Stimulated activated CD4-positive, alpha-beta T cell treated with anti-CD3 and anti-CD28 coated beads, Interleukin-4, amount 100 ng/mL, for 4 hours (primary cell): ENCODE measurements around the gene VWA3A.
"Not testable (repeated sequence)": the region's sequence is repeated elsewhere in the genome, so short reads cannot be mapped to it uniquely, and the experiment has no call there.

Experiments
- DNase-seq, 2 experiments: peaks; one replicate each; pipeline ENCODE4 v3.0.0-alpha.2; 2020

Gene VWA3A

DNA sequence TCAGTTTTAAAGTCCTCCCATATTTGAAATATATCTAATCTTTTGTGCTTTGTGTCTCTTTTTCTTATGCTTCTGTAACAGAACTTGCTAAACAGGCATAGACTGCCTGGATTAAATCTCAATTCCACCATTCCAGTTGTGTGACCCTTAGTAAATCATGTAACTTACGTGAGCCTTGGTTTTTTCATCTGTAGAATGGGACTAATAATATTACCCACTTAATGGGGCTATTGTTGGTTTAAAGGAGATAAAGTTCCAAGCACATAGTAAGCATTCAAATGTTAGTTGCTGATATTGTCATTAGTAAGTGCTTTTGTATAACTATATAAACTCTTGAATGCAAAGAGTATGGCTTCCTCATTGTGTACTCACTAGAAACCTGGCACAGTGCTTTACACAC lies 5.9 kb upstream of the VWA3A start:
- DNase-seq = no peak

GRCh38 chr16:22088642-22089041 lies 3.7 kb upstream of the VWA3A start:
- no peak for DNase-seq

DNA sequence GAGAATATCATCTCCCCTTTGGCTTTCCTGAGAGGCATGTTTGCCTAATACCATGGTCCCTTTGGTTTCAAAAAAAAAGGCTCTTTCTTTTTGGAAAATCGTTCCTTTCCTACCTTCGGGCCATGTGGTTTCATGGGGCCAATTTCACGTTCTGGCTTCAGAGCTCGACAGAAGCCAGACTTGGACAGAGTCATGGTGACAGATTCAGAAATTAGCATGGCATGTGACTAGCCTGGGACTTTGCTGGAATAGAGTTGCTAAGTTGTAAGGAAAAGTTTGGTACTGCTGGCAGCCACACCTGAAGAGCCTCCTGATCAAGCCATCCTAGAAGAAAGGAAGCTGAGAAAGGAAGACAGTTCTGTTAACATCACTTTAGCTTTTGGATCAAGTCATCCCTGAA lies 2.4 kb upstream of the VWA3A start:
- DNase-seq = no peak

DNA sequence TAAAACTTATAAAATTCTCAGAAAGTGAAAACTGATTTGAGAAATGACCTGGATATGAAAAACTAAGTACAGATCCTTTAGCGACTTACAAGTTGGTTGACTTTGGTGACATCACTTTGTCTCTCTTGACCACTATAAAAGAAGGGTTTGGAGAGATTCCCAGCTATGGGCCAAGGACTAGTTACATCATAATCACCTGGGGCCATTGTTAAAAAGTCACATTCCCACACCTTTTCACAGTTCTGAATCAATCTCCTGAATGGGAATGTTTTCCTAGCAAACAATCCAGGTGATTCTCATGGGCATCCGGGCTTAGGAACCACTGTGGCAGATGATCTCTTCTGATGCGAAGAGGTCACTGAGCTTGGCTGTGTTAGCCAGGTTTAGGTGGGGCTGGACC lies 620 bp upstream of the VWA3A start:
- DNase-seq = no peak

DNA sequence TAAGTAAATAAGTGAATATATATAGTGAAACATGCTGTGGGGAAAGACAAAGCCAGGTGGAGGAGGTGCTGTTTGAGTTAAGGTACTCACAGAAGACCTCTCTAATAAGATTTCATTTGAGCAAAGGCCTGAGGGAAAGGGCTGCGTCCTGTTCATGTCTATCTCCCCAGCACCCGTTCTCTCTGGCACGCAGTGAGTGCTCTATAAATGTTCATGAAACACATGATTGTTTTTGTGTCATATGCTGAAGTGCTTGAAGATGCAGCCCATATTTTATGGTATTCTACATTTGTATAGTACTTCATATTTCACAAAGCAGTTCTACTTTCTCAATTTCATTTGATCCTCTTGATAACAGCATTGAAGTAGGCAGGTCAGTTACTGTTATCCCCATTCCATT lies 990 bp downstream of the VWA3A start:
- no peak for DNase-seq

GRCh38 chr16:22093996-22094395 lies 1.7 kb downstream of the VWA3A start:
- no peak for DNase-seq

DNA sequence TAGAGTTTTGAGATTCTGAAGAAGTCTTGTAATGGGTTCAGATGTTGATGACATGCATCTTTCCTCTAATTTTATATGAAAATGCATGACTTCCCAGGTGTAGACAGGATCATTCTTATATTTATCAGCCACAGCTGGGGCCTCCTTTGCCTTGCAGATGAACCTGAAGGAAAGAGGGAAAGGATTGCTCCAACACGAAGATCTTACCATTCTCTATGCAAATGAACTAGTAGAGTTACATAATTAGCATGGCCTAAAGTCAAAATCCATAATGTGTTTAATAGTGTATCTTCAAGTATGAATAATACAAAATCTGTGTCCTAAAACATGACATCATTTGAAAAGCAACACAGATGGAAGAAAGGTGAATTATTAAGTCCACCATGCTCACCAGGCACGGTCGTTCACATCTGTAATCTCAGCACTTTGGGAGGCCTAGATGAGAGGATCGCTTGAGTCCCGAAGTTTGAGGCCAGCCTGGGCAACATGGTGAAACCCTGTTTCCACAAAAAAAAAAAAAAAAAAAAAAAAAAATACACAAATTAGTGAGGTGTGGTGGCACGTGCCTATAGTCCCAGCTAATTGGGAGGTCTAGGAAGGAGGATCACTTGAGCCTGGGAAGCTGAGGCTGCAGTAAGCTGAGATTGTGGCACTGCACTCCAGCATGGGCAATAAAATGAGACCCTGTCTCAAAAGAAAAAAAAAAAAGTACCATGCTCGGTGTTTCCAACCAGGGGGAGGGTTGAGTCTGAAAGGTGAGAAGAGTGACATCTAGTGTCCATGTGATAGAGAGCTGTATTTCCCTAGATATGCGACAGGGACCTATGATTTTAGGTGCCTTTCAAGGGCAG lies 6.3 kb downstream of the VWA3A start:
- no peak for DNase-seq

DNA sequence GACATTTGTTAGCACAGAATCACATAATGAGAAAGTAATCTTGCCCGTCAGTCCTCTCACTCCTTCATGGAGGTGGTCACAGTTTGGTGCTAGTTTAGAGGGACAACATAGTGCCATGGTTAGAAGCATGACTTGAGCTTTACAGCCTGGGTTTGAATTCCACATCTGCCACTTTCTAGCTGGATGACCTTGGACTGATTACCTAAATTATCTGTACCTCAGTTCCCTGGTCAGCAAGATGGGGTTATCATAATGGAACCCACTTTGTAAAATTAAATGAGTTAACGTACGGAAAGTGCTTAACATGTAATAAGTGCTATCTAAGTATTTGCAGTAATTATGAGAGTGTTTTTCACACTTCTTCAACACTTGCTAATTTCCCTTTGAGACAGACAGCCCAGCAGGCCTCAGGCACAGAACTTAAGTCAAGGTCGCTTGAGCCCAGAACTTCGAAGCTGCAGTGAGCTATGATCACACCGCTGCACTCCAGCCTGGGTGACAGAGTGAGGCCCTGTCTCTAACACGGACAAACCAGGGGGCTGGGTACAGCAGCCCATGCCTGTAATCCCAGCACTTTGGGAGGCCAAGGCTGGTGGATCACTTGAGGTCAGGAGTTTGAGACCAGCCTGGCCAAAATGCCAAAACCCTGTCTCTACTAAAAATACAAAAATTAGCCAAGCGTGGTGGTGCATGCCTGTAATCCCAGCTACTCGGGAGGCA lies 7.1 kb downstream of the VWA3A start:
- DNase-seq = no peak

DNA sequence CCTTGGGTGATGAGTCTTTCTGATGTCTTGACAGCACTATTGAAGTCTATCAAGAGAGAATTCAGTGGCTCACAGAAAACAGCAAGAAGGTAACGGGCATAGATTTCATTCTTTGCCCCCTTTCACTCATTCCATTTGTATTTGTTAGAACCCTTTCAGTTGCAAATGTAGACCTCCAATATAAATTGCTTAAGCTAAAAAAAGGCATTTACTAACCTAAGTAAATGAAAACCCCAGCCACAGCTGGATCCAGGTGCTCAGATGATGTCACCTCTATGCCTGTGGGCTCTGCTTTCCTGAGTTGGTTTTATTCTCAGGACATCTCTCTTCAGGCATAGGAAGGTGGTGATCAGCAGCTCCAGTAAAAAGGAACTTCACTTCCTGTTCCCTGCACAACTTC lies 11.1 kb downstream of the VWA3A start:
- DNase-seq = no peak

GRCh38 chr16:22109258-22109898 lies 17.0 kb downstream of the VWA3A start:
- no peak for DNase-seq

GRCh38 chr16:22111629-22112028 lies 19.3 kb downstream of the VWA3A start:
- DNase-seq = not testable (repeated sequence)

GRCh38 chr16:22116095-22116700 lies 23.9 kb downstream of the VWA3A start:
- DNase-seq = no peak

DNA sequence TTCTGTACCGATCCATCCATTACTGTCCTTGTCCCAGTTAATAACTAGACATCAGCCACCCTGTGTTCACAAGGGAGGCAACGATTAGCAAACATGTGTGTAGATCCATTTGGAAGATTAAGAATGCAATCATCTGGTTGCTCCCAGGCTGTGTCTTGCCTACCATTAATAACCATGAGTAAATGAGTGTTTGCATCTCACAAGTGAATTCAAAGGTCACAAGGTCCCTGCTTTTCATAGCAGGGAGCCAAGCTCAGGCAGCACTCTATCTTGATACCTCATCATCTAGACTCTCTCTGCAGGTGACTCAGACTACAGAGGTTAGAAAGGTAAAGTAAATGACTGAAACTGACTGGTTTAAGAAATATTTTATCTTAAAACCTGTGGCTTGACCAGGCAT lies 25.3 kb downstream of the VWA3A start:
- no peak for DNase-seq

- DNase-seq = no peak
Measured at GRCh38 chr16:22120440-22120839, 28.1 kb downstream of the VWA3A start.

DNA sequence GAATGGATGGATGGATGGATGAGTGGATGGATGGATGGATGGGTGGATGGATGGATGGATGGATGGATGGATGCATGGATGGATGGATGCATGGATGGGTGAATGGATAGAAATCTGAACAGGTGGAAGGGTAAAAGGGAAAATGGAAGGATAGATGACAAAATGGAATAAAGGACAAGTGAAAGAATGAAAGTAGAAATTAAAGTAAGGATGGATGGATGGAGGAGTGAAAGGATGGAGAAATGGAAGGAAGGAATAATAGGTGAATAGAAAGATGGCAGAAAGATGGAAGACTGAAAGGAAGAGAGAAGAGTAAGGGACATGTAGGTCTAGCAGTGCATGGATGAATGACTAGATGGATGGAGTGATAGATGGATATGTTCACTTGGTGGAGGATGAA lies 29.9 kb downstream of the VWA3A start:
- no peak for DNase-seq

DNA sequence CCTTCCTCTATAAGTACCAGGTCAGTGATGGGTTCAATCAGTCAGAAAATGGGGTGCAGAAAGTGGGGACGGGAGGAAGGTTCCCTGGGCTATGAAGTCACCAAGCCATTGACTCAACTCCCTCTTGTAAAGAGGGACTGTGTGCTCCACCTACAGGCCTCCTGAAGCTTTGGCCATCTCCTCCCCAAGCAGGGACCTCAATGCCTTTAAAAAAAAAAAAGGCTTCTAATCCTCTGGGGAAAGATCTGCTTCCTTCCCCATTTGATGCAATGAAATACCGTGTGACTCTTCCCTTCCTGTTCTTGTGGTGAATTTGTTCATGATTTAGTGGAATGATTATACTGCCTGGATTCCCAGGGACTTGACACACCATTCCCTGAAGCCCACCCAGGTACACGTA lies 30.8 kb downstream of the VWA3A start:
- DNase-seq = no peak

DNA sequence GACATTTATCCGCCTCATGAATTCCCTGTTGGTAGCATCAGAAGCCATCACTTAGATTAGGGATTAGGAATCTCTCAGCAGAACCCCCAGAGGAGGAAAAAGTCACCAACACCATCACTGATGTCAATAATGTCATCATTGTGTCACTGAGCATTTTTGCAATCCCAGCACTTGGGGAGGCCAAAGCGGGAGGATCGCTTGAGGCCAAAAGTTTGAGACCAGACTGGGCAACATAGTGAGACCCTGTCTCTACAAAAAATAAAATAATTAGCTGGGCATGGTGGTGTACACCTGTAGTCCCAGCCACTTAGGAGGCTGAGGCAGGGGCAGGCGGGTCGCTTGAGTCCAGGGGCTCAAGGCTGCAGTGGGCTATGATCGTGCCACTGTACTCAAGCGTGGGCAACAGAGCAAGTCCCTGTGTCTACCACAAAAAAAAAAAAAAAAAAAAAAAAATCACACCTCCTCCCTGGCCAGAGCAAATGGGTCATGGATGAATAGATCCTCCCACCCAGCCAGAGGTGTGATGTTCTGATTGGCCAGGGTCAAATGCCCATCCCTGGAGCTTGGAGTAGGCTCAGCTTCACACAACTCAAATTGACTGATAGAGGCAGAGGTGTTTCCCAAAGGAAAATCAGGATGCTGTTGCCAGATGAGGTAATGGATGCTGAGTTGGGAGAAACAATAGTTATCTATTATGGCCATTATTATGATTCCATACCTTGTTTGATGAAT lies 31.6 kb downstream of the VWA3A start:
- DNase-seq = no peak

DNA sequence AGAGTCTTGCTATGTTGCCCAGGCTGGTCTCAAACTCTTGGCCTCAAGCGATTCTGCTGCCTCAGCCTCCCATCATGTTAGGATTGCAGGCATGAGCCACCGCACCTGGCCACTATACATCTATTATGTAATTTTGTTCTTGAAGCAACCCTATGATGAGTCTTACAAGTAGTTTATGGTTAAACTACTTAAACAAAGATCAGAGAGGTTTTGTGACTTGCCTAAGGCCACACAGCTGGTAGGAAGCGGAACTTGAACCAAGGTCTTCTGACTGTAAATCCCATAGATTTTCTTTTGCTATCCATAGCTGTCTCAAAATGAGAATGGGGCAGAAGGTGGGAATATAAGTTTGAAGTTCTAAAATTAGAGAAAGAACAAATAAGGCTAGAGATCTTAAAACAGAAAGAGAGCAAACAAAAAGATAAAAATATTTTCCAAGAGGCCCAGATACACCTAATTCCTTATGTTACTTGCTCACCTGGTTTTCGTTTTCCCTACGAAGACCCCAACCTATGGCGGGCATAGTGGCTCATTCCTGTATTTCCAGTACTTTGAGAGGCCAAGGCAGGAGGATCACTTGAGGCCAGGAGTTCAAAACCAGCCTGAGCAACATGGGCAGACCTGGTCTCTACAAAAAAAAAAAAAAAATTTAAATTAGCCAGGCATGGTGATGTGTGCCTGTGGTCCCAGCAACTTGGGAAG lies 32.4 kb downstream of the VWA3A start:
- DNase-seq = no peak

GRCh38 chr16:22126037-22126558 lies 33.8 kb downstream of the VWA3A start:
- no peak for DNase-seq

DNA sequence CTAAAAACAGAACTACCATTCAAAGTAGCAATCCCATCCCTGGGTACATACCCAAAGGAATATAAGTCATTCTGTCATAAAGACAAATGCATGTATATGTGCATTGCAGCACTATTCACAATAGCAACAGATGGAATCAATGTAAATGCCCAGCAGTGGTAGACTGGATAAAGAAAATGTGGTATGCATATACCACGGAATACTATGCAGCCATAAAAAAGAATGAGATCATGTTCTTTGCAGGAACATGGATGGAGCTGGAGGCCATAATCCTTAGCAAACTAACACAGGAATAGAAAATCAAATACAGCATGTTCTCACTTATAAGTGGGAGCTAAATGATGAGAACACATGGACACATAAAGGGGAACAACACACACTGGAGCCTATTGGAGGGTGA lies 36.2 kb downstream of the VWA3A start:
- not testable (repeated sequence) for DNase-seq

DNA sequence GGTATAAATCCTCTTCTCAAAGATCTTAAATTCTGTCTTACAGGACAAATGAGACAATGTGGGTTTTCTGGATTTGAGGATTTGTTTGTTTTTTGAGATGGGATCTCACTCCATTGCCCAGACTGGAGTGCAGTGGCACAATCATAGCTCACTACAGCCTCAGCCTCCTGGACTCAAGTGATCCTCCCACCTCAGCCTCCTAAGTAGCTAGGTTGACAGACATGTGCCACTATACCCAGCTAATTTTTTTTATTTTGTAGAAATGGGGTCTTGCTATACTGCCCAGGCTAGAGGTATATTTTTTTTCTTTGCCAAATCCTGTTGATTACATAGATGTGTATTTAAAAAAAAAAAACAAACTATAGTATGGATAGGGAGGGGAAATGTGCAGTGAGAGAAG lies 38.2 kb downstream of the VWA3A start:
- no peak for DNase-seq

GRCh38 chr16:22132801-22133200 lies 40.5 kb downstream of the VWA3A start:
- no peak for DNase-seq
